Measurements from ENCODE around the gene PPP1R13B.

The PPP1R13B gene

GRCh38 chr14:103727313-103727980 is 119.9 kb downstream of the PPP1R13B start:
- DNase-seq (ENCODE audit: low spot score) = no peak
- no peak for TF ChIP-seq CTCF (IDR thresholded peaks at IDR 0.05; ENCODE audit: extremely low read depth, missing control alignments)

- no peak for DNase-seq (ENCODE audit: low spot score)
- no peak for TF ChIP-seq CTCF (IDR thresholded peaks at IDR 0.05; ENCODE audit: extremely low read depth, missing control alignments)
Measured at GRCh38 chr14:103726474-103726873, 120.9 kb downstream of the PPP1R13B start.

- TF ChIP-seq CTCF (IDR thresholded peaks at IDR 0.05; ENCODE audit: extremely low read depth, missing control alignments) = no peak
- no peak for DNase-seq (ENCODE audit: low spot score)
Measured at GRCh38 chr14:103725739-103726395, 121.5 kb downstream of the PPP1R13B start.

GRCh38 chr14:103725001-103725682 is 122.2 kb downstream of the PPP1R13B start:
- DNase-seq (ENCODE audit: low spot score) = no peak
- no peak for TF ChIP-seq CTCF (IDR thresholded peaks at IDR 0.05; ENCODE audit: extremely low read depth, missing control alignments)

GRCh38 chr14:103724116-103724515 is 123.3 kb downstream of the PPP1R13B start:
- no peak for TF ChIP-seq CTCF (IDR thresholded peaks at IDR 0.05; ENCODE audit: extremely low read depth, missing control alignments)

GRCh38 chr14:103723748-103724081 is 123.7 kb downstream of the PPP1R13B start:
- DNase-seq (ENCODE audit: low spot score) = no peak
- no peak for TF ChIP-seq CTCF (IDR thresholded peaks at IDR 0.05; ENCODE audit: extremely low read depth, missing control alignments)

More at GRCh38 chr14:103724116-103724515, 123.3 kb downstream of the PPP1R13B start:
- no peak for DNase-seq (ENCODE audit: low spot score)

All from GM20000 (cell line).